ENCODE results near the gene RGS11. TPM values are rescaled to one million over a fixed set of nuclear protein-coding genes. Genes with fewer than 3 reads are reported as not detected.

Gene RGS11
- polyA plus RNA-seq, 1 experiment = 0.33 TPM

DNA sequence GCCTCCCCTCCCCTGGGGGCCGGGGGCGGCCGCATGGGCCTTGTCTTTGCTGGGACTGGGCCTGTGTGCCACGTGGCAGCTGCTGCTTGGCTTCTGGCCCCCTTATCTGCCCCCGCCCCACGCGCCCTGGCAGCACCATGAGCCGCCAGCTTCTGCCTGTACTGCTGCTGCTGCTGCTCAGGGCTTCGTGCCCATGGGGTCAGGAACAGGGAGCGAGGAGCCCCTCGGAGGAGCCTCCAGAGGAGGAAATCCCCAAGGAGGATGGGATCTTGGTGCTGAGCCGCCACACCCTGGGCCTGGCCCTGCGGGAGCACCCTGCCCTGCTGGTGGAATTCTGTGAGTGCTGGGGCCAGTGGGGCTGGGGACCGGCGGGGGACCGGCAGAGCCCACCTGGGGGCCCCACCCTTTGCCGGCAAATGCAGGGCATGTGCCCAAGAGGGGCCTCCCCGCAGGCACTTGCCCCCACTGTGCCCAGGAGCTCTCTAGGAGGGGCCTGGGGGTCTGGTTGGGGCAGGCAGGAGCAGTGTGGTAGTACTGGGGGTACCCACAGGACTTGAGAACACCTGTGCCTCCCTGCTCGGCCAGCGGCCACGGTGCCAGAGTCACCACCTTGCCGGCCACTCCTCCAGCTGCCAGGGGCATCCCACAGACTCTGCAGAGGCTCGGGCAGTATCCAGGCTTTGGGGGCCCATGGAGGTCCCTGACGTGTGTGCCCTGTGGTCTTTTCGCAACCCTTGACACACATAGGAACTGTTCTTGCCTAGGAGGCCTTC is 7.5 kb upstream of the RGS11 start, which contains the start of gene PDIA2:
PDIA2 (plus strand) TSS at position 132 of the 773 bp plus-strand sequence; CDS start at position 138, 6 bp downstream.
- TF ChIP-seq, protein P1, sequence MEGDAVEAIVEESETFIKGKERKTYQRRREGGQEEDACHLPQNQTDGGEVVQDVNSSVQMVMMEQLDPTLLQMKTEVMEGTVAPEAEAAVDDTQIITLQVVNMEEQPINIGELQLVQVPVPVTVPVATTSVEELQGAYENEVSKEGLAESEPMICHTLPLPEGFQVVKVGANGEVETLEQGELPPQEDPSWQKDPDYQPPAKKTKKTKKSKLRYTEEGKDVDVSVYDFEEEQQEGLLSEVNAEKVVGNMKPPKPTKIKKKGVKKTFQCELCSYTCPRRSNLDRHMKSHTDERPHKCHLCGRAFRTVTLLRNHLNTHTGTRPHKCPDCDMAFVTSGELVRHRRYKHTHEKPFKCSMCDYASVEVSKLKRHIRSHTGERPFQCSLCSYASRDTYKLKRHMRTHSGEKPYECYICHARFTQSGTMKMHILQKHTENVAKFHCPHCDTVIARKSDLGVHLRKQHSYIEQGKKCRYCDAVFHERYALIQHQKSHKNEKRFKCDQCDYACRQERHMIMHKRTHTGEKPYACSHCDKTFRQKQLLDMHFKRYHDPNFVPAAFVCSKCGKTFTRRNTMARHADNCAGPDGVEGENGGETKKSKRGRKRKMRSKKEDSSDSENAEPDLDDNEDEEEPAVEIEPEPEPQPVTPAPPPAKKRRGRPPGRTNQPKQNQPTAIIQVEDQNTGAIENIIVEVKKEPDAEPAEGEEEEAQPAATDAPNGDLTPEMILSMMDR (IDR thresholded peaks at IDR 0.05; ENCODE audit: low read depth, low read length) = no peak
- no peak within 1 kb of the TSS for H3K4me3 ChIP-seq (ENCODE audit: low read depth, low read length)
- CTCF ChIA-PET = no interaction called here
- POLR2A ChIA-PET = no interaction called here
- no peak within 1 kb of the TSS for H3K27ac ChIP-seq (ENCODE audit: low read depth, low read length)
- no peak for DNase-seq (ENCODE audit: low read depth, low spot score)
- H3K9me3 ChIP-seq (ENCODE audit: control insufficient read depth, insufficient read depth, low read length) = peaks cover 28% of the 10 kb centered on the region
- peaks cover 28% of the 10 kb centered on the region for H3K27me3 ChIP-seq (ENCODE audit: control insufficient read depth, insufficient read depth, low read length)

DNA sequence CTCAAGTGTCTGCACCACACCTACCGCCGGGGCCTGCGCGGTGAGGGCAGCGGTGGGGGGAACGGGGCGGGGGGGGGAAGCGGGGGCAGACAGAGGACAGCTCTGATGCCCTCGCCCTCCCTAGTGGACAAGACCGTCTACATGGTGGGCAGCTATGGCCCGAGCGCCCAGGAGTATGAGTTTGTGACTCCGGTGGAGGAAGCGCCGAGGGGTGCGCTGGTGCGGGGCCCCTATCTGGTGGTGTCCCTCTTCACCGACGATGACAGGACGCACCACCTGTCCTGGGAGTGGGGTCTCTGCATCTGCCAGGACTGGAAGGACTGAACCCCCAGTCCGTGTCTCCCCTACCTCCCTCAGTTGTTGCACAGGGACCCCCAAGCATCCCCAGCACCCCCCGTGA is 6.7 kb upstream of the RGS11 start:
- CTCF ChIA-PET = no interaction called here
- TF ChIP-seq, protein P1 (IDR thresholded peaks at IDR 0.05; ENCODE audit: low read depth, low read length) = no peak
- Histone ChIP-seq H3K27ac (ENCODE audit: low read depth, low read length) (no peak overlapping the region), H3K9me3 (ENCODE audit: control insufficient read depth, insufficient read depth, low read length) (peaks cover 28% of the 10 kb centered on the region), H3K27me3 (ENCODE audit: control insufficient read depth, insufficient read depth, low read length) (peaks cover 28% of the 10 kb centered on the region), H3K4me3 (ENCODE audit: low read depth, low read length) (no peak overlapping the region)
- POLR2A ChIA-PET = no interaction called here
- no peak for DNase-seq (ENCODE audit: low read depth, low spot score)

DNA sequence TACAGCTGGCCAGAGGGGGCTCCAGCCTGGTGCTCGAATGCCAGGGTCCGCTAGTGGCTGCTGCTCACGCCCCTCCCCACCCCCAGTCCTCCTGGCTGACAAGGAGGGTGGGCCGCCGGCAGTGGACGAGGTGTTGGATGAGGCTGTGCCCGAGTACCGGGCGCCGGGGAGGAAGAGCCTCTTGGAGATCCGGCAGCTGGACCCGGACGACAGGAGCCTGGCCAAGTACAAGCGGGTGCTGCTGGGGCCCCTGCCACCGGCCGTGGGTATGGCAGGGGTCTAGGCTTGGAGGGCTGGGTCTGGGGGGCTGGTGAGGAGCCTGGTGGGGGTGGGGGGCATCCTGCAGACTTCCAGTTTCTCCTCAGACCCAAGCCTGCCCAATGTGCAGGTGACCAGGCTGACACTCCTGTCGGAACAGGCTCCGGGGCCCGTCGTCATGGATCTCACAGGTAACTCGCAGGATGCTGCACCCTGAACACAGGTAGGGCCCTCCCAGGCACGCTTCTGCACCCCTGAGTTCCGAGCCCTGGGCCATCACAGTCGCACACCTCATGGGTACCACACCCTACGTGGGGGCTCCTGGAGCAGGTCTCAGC is 6.0 kb upstream of the RGS11 start:
- POLR2A ChIA-PET = no interaction called here
- no peak overlapping the region for H3K4me3 ChIP-seq (ENCODE audit: low read depth, low read length)

DNA sequence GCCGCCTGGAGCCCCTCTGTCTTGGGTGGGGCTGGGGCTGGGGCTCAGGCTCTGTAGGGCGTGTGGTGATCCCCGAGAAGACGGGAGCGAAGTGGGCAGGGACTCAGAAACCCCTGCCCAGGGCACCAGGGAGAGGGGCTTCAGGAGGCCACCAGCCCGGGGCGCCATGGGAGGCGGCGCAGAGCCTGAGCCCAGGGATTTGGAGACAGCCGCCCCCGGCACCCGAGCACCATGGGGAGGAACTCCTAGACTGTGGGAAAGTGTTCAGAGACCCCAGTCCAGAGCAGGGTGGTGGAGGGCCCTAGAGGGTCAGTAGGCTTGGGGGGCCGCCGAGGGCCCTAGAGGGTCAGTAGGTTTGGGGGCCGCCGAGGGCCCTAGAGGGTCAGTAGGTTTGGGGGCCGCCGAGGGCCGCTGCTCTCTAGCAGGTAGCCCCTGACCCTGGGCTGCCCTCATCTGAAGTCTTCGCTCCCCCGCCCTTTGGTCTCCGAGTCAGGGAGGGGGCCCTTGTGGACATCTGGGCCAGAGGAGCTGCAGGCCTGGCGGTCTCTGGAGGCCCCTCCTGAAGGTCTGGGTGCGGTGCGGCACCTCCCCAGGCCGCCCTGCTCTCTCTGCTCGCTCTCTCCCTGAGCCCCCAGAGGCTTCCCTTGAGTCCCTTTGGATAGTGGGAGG is 5.4 kb upstream of the RGS11 start:
- Histone ChIP-seq H3K4me3 (ENCODE audit: low read depth, low read length) (no peak overlapping the region), H3K9me3 (ENCODE audit: control insufficient read depth, insufficient read depth, low read length) (peaks cover 25% of the 10 kb centered on the region), H3K27me3 (ENCODE audit: control insufficient read depth, insufficient read depth, low read length) (peaks cover 31% of the 10 kb centered on the region), H3K27ac (ENCODE audit: low read depth, low read length) (no peak overlapping the region)
- TF ChIP-seq, protein P1 (IDR thresholded peaks at IDR 0.05; ENCODE audit: low read depth, low read length) = no peak
- ChIA-PET CTCF (no interaction called here), POLR2A (no interaction called here)
- no peak for DNase-seq (ENCODE audit: low read depth, low spot score)

More for the DNA sequence above, 6.0 kb upstream of the RGS11 start:
- Histone ChIP-seq H3K27me3 (ENCODE audit: control insufficient read depth, insufficient read depth, low read length) (peaks cover 28% of the 10 kb centered on the region), H3K9me3 (ENCODE audit: control insufficient read depth, insufficient read depth, low read length) (peaks cover 28% of the 10 kb centered on the region), H3K27ac (ENCODE audit: low read depth, low read length) (no peak overlapping the region)
- no peak for DNase-seq (ENCODE audit: low read depth, low spot score)
- TF ChIP-seq, protein P1 (IDR thresholded peaks at IDR 0.05; ENCODE audit: low read depth, low read length) = no peak
- CTCF ChIA-PET = no interaction called here

DNA sequence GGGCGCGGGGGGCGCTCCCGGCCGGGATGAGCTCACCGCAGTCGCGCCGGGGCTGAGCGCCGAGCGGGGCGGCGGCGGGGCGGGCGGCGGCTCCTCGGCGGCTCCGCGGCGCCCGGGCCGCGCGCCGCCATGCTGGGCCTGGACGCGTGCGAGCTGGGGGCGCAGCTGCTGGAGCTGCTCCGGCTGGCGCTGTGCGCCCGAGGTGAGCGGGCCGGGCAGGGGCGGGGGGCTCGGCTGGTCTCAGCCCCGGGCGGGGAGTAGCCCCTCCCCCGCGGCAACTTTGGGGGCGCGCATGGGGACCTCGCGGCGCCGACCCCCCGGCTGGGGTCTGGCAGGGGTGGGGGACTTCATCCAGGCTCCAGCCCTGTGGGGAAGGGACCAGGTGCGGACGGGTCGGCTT is 4.8 kb upstream of the RGS11 start, which contains the start of gene ARHGDIG:
ARHGDIG (plus strand) TSS at position 40 of the 400 bp plus-strand sequence; CDS start at position 130, 90 bp downstream.
- Histone ChIP-seq H3K9me3 (ENCODE audit: control insufficient read depth, insufficient read depth, low read length) (peaks cover 22% of the 10 kb centered on the region), H3K27ac (ENCODE audit: low read depth, low read length) (no peak within 1 kb of the TSS), H3K4me3 (ENCODE audit: low read depth, low read length) (peak within 1 kb of the TSS; percentile 31; the same call in 1 of the 2 replicates), H3K27me3 (ENCODE audit: control insufficient read depth, insufficient read depth, low read length) (peaks cover 31% of the 10 kb centered on the region)
- DNase-seq (ENCODE audit: low read depth, low spot score) = no peak
- CTCF ChIA-PET = no interaction called here
- TF ChIP-seq, protein P1 (IDR thresholded peaks at IDR 0.05; ENCODE audit: low read depth, low read length) = no peak
- POLR2A ChIA-PET = no interaction called here
